Natural killer cell treated with Interleukin-12 subunit alpha and Interleukin-12 subunit beta and Interleukin-15 and Interleukin-18, amount 100 ng/mL, for 72 hours (primary cell): ENCODE data around the gene POLD3. TPM values are rescaled to one million over a fixed set of nuclear protein-coding genes. Genes with fewer than 3 reads are reported as not detected.
"Not testable (repeated sequence)": the region's sequence is repeated elsewhere in the genome, so short reads cannot be mapped to it uniquely, and the experiment has no call there.

Experiments
- ATAC-seq, 2 donors: fragments of 150-1000 bp; cut with Tn5 transposase in 1 of 2; sonication (Bioruptor Pico), chemical (Tn5 transposase) in 1 of 2; 2 replicates each; pipeline ENCODE4 v1.10.0; 2021
- DNase-seq: peaks from one replicate; pipeline ENCODE4 v3.0.0; 2022; ENCODE audit warnings: low spot score
- H3K27ac Mint-ChIP-seq, 2 donors: 1 replicate in 1 of 2; 2 replicates in 1 of 2; pipeline ENCODE4 v1.8.0; 2022; ENCODE audit warnings: mixed read lengths in 2 of 2, mild to moderate bottlenecking in 1 of 2, moderate library complexity in 1 of 2
- H3K27me3 Mint-ChIP-seq, 2 donors: 1 replicate in 1 of 2; 2 replicates in 1 of 2; pipeline ENCODE4 v1.8.0; 2022; ENCODE audit warnings: mixed read lengths in 2 of 2
- H3K36me3 Mint-ChIP-seq: one replicate; pipeline ENCODE4 v1.8.0; 2022; ENCODE audit warnings: mixed read lengths
- H3K4me1 Mint-ChIP-seq, 2 donors: 1 replicate in 1 of 2; 2 replicates in 1 of 2; pipeline ENCODE4 v1.8.0; 2022; ENCODE audit warnings: low read depth in 2 of 2, mixed read lengths in 2 of 2, mild to moderate bottlenecking in 1 of 2
- H3K4me3 Mint-ChIP-seq: one replicate; pipeline ENCODE4 v1.8.0; 2022; ENCODE audit warnings: mixed read lengths
- H3K9me3 Mint-ChIP-seq: 2 replicates; pipeline ENCODE4 v1.8.0; 2022; ENCODE audit warnings: mixed read lengths
- total RNA-seq, 2 donors: library from RNA; stranded (reverse); gene quantifications; one replicate each; pipeline ENCODE4 v1.2.3, GENCODE V29; 2022

The POLD3 gene
- total RNA-seq, 2 donors from 2014 or later: 46.2 to 58.9 TPM

DNA sequence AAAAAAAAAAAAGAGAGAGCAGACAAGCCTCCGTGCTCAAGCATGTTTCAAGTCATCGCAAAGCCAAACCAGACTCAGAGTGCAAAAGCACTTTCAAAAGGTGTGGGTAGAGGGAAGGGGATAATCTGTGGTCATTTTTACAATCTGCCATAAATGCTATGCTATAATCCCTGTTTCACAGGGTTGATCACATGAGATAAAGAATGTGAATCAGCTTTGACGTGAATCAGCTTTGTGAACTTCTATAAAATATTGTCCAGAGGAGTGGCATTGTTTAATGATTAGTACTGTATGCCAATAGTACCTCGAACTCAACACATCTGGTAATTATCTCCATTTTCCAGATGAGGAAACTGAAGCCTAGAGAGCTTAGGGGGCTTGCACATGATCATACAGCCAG is 20.0 kb upstream of the POLD3 start:
- DNase-seq (no peak), ATAC-seq (no peak)
- H3K36me3 Mint-ChIP-seq: no peaks in the 10 kb centered on the region
- H3K27ac Mint-ChIP-seq: no peak overlapping the region
- no peaks in the 10 kb centered on the region for H3K9me3 Mint-ChIP-seq
- H3K4me3 Mint-ChIP-seq: no peak overlapping the region
- H3K4me1 Mint-ChIP-seq: no peaks in the 10 kb centered on the region
- H3K27me3 Mint-ChIP-seq: peaks cover 5 to 6% of the 10 kb centered on the region in 2 donors

DNA sequence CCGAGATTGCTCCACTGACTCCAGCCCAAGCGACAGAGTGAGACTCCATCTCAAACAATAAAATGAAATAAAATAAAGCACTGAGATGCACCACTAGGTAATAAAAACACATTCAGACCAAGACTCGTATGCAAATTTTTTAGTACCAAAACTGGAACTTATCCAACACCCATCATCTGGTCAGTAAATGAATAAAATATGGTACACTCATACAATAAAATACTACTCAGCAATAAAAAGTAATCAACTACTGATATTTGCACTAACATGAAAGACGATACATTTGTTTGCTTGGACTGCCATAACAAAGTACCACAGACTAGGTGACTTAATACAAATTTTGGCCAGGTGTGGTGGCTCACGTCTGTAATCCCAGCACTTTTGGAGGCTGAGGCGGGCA is 17.8 kb upstream of the POLD3 start:
- H3K4me1 Mint-ChIP-seq: no peaks in the 10 kb centered on the region
- DNase-seq (no peak), ATAC-seq (no peak)
- H3K27ac Mint-ChIP-seq: no peak overlapping the region
- no peaks in the 10 kb centered on the region for H3K36me3 Mint-ChIP-seq
- H3K4me3 Mint-ChIP-seq: no peak overlapping the region
- no peaks in the 10 kb centered on the region for H3K9me3 Mint-ChIP-seq
- peaks cover 6 to 7% of the 10 kb centered on the region in 2 donors for H3K27me3 Mint-ChIP-seq

GRCh38 chr11:74575999-74576398 is 16.4 kb upstream of the POLD3 start:
- Mint-ChIP-seq H3K27ac (no peak overlapping the region), H3K4me3 (no peak overlapping the region), H3K36me3 (no peaks in the 10 kb centered on the region), H3K27me3 (peaks cover 4 to 6% of the 10 kb centered on the region in 2 donors), H3K4me1 (no peaks in the 10 kb centered on the region), H3K9me3 (no peaks in the 10 kb centered on the region)
- DNase-seq (no peak), ATAC-seq (no peak)

GRCh38 chr11:74577181-74577580 is 15.2 kb upstream of the POLD3 start:
- Mint-ChIP-seq H3K27me3 (peaks cover 4 to 6% of the 10 kb centered on the region in 2 donors), H3K9me3 (no peaks in the 10 kb centered on the region)

GRCh38 chr11:74577624-74578396 is 14.6 kb upstream of the POLD3 start:
- H3K4me3 Mint-ChIP-seq: no peak overlapping the region
- H3K27ac Mint-ChIP-seq: no peak overlapping the region
- no peaks in the 10 kb centered on the region for H3K36me3 Mint-ChIP-seq
- no peaks in the 10 kb centered on the region for H3K4me1 Mint-ChIP-seq
- no peak for DNase-seq
- H3K27me3 Mint-ChIP-seq: peaks cover 4 to 6% of the 10 kb centered on the region in 2 donors
- ATAC-seq: no peak
- H3K9me3 Mint-ChIP-seq: no peaks in the 10 kb centered on the region

More at GRCh38 chr11:74577181-74577580, 15.2 kb upstream of the POLD3 start:
- no peak for DNase-seq
- Mint-ChIP-seq H3K27ac (no peak overlapping the region), H3K36me3 (no peaks in the 10 kb centered on the region), H3K4me1 (no peaks in the 10 kb centered on the region), H3K4me3 (no peak overlapping the region)
- ATAC-seq: no peak

DNA sequence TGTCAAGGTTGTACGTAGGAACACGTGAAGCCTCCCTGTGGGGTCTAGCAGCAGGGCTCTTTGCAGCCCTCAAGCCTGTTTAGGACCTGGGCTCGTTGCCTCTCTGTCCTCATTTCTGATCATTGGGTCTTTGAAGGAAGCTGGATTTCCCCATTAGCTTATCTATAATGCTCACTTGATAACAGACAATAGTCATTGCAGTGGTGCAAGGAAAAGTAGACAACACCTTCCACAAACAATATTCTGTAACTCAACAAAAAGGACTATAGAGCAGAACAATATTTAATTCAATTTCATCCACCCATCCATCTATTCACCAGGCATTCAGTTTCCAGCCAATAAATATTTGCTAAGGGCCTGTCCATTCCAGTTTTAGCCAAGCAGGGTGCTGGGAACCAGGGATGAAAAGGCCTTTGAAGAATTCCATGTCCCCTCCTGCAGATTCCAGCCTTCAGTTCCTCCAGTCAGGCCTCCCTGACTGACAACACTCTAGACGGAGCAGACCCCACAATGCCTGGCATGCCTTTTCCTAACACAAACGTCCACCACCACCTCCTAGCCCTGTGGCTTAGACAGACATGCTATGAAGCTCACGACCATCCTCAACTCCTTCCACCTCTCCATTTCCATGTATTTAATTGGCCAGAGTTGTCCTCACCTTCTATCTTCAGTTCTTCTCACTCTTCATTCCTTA is 12.7 kb upstream of the POLD3 start:
- no peak for ATAC-seq
- no peaks in the 10 kb centered on the region for H3K36me3 Mint-ChIP-seq
- no peak for DNase-seq
- H3K4me3 Mint-ChIP-seq: no peak overlapping the region
- H3K27ac Mint-ChIP-seq: no peak overlapping the region
- H3K27me3 Mint-ChIP-seq: peaks cover 2 to 6% of the 10 kb centered on the region in 2 donors
- H3K4me1 Mint-ChIP-seq: no peaks in the 10 kb centered on the region
- H3K9me3 Mint-ChIP-seq: no peaks in the 10 kb centered on the region

DNA sequence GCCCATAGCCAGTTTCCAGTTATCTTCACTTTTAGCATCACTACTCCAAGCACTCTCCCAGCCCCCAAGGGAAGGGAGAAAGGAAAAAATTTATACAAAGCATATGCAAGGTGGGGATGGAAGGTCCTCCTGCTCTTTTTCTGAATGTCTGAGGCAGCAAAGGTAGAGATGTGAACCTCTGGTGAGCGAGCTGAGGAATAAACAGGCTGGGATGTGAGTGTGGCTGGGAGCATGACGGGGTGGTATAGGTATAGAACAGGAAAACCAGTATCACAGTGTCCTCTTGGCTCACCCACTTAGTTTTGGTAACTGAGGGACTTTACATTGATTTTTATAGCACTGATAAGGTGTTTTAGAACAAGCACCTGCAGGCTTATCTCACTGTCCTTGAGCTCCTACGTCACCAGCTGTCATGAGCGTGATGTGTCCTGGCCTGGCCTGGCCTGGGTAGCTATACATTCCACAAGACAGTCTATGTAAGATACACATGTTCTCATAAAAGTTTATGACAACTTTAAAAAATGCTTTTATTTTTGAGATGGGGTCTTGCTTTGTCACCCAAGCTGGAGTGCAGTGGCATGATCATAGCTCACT is 10.3 kb upstream of the POLD3 start:
- Mint-ChIP-seq H3K4me3 (no peak overlapping the region), H3K9me3 (no peaks in the 10 kb centered on the region), H3K4me1 (no peaks in the 10 kb centered on the region), H3K27ac (no peak overlapping the region), H3K36me3 (no peaks in the 10 kb centered on the region), H3K27me3 (peaks cover 2 to 6% of the 10 kb centered on the region in 2 donors)
- DNase-seq: no peak
- no peak for ATAC-seq

DNA sequence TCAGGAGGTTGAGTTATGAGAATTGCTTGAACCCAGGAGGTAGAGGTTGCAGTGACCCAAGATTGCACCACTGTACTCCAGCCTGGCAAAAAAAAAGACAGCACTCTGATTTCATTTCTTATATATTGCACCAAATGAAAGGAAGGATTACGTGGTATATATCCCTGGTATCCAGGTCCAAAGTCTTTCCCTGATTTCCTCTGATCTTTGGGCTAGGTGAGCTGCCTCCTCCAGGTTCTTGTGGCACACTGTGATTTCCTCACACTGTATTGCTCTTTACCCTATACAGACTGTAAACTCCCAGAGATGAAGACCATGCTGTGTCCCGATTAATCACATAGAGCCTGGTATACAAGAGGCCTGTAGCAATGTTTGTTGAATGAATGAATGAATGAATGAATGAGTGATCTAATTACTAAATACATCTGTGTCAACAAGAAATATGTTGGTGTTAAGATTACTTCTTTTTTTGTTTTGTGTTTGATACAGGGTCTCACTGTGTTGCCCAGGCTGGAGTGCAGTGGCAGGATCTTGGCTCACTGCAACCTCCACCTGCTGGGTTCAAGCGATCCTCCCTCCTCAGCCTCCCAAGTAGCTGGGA is 9.3 kb upstream of the POLD3 start:
- no peak for ATAC-seq
- no peak for DNase-seq
- Mint-ChIP-seq H3K36me3 (no peaks in the 10 kb centered on the region), H3K27ac (no peak overlapping the region), H3K27me3 (peaks cover 3 to 6% of the 10 kb centered on the region in 2 donors), H3K4me1 (no peaks in the 10 kb centered on the region), H3K4me3 (no peak overlapping the region), H3K9me3 (no peaks in the 10 kb centered on the region)

DNA sequence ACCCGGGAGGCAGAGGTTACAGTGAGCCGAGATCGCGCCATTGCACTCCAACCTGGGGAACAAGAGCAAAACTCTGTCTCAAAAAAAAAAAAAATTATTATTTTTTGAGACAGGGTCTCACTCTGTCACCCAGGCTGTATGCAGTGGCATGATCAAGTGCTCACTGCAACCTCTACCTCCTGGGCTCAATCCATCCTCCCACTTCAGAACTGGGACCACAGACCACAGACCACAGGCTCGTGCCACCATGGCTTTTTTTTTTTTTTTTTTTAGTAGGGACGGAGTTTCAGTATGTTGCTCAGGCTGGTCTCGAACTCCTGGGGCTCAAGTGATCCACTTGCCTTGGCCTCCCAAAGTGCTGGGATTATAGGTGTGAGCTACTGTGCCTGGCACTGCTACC is 1.9 kb upstream of the POLD3 start:
- not testable (repeated sequence) for H3K36me3 Mint-ChIP-seq, ATAC-seq, H3K4me3 Mint-ChIP-seq, H3K27me3 Mint-ChIP-seq, H3K9me3 Mint-ChIP-seq, H3K27ac Mint-ChIP-seq, DNase-seq
- H3K4me1 Mint-ChIP-seq: peaks cover 16 to 27% of the 10 kb centered on the region in 2 donors

GRCh38 chr11:74592063-74592440 is 330 bp upstream of the POLD3 start:
- peaks cover 11% of the 10 kb centered on the region for H3K36me3 Mint-ChIP-seq
- ATAC-seq: no peak
- H3K27ac Mint-ChIP-seq: peak overlapping the region; percentile 82 to 86

DNA sequence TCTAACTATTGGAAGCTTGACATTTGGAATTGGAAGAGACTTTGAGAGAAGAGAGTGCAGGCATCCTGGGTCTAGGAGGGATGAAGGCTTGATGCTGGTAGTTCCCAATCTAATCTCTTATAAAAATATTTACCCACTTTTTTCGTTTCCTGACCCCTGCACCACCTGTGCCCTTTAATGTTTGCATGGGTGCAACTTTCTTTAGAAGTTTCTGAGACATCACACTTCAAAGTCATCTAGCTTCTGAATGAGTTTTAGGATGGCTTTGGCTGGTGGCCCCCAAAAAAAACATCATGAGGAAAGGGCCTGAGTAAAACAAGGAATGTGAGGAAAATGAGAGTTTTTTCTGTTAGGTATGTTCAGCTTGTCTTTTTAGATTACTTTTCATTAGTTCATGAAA is 1.1 kb downstream of the POLD3 start:
- Mint-ChIP-seq H3K4me1 (peaks cover 16 to 27% of the 10 kb centered on the region in 2 donors), H3K9me3 (no peaks in the 10 kb centered on the region), H3K4me3 (peak overlapping the region; percentile 96), H3K27me3 (no peaks in the 10 kb centered on the region), H3K27ac (peak overlapping the region; percentile 82 to 86), H3K36me3 (peaks cover 11% of the 10 kb centered on the region)
- no peak for DNase-seq
- no peak for ATAC-seq

More at GRCh38 chr11:74592063-74592440, 330 bp upstream of the POLD3 start:
- Mint-ChIP-seq H3K9me3 (no peaks in the 10 kb centered on the region), H3K4me3 (peak overlapping the region; percentile 96), H3K27me3 (peaks cover 0 to 4% of the 10 kb centered on the region in 2 donors), H3K4me1 (peaks cover 16 to 27% of the 10 kb centered on the region in 2 donors)
- DNase-seq: no peak

DNA sequence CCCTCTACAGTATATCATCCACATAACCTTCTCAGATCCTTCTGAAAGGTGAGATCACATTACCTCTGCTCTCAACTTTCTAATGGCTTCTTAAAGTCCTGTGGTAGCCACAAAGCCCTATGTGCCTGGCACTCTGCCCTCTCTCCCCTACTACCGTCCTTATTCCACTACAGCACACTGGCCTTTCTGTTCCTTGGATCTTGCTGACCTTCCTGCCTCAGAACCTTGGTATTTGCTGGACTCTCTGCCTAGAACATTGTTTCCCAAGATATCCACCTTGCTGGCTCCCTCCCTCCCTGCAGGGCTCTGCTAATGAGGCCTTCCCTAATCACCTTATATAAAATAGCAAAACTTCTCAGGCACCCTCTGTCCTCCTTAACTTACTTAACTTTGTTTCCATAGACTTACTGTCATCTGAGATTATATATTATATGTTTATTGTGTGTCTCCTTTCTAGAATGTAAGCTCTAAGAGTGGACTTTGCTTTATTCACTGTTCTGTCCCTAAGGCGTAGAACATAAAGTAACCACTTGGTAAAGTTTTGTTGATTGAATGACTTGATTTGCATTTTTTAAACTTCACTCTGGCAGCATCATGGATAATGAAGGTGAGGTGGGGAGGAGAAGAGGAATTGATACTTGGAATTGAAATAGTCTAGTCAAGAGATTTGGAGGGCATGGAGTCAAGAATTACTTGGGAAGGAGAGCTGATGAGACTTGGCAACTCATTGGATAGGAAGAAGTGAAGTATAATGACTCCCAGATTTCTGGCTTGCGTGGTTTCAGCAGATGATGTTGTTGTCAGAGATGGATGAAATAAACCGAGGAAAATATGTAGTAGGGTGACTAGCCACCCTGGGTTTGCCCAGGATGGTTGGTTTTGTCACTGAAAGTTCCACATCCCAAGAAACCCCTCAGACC is 10.5 kb downstream of the POLD3 start:
- no peaks in the 10 kb centered on the region for H3K9me3 Mint-ChIP-seq
- no peaks in the 10 kb centered on the region for H3K4me1 Mint-ChIP-seq
- H3K36me3 Mint-ChIP-seq: peaks cover 12% of the 10 kb centered on the region
- H3K4me3 Mint-ChIP-seq: no peak overlapping the region
- DNase-seq: no peak
- H3K27me3 Mint-ChIP-seq: no peaks in the 10 kb centered on the region
- no peak for ATAC-seq
- H3K27ac Mint-ChIP-seq: no peak overlapping the region

DNA sequence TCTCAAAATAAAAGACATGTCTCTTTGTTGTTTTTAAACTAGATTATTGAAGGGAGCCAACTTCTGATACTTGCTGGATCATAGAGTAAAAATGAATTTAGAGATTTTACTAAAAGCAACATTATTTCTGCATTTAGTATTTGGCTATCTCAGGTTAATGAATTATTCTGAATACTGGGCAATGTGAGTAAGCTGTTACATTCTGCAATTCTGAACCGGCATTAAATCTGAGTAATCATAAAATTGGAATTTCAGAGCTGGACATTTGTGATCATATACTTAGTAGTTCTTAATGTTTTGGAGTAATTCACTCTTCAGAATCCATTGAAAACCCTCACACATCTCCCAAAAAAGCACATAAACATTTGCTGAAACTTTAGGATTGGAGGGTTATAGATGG is 11.5 kb downstream of the POLD3 start:
- H3K27ac Mint-ChIP-seq: no peak overlapping the region
- no peaks in the 10 kb centered on the region for H3K9me3 Mint-ChIP-seq
- DNase-seq (no peak), ATAC-seq (no peak)
- H3K27me3 Mint-ChIP-seq: no peaks in the 10 kb centered on the region
- no peak overlapping the region for H3K4me3 Mint-ChIP-seq
- peaks cover 0 to 2% of the 10 kb centered on the region in 2 donors for H3K4me1 Mint-ChIP-seq
- peaks cover 12% of the 10 kb centered on the region for H3K36me3 Mint-ChIP-seq
